ENCODE results near the gene ZNF319. TPM values are rescaled to one million over a fixed set of nuclear protein-coding genes. Genes with fewer than 3 reads are reported as not detected.
"Not testable (repeated sequence)": the region's sequence is repeated elsewhere in the genome, so short reads cannot be mapped to it uniquely, and the experiment has no call there.

ZNF319 gene
- total RNA-seq, 3 donors from 2014 or later, result 8.1 to 9.0 (median 8.3) TPM

DNA sequence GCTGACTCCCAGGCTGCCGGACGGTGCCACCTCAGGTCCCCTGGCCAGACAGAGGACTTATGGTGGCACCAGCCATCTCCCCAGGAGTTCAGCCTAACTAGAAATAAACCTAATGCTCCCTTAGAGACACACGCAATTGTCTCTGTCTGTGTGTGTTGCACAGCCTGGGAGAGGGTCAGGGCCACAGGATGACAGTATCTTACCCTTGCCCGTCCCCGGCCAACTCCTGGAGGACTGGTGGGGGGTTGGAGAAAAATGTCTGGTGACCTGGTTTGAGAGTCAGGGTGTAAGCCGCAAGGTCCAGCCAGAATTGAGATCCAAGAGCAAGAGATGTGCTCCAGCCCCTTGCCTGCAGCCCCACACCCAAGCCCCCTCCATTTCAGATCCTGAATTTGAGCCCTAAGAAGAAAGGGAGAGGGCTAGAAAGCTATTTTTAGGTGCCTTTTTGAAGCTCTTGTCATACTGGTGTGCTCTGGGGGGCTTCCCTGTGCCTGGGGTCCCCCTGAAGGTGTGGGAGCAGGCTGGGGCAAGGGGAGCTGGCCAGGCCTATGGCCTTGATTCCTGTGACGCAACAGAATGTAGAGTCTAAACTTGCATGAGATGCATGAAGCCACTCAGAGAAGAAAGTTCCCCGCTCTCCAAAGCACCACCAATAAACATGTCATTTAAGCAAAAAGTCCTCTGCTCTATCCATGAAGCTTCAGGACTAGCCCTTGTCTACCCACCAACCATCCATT, 12.9 kb downstream of the ZNF319 start:
- H3K9me3 Mint-ChIP-seq, result no peaks in the 10 kb centered on the region
- peaks cover 15% of the 10 kb centered on the region for H3K4me1 Mint-ChIP-seq (ENCODE audit: low read depth)
- DNase-seq (no peak), ATAC-seq (no peak)
- H3K36me3 Mint-ChIP-seq (ENCODE audit: insufficient read depth), result no peaks in the 10 kb centered on the region
- no peaks in the 10 kb centered on the region for H3K27me3 Mint-ChIP-seq (ENCODE audit: low read depth)
- no peak overlapping the region for H3K4me3 Mint-ChIP-seq

DNA sequence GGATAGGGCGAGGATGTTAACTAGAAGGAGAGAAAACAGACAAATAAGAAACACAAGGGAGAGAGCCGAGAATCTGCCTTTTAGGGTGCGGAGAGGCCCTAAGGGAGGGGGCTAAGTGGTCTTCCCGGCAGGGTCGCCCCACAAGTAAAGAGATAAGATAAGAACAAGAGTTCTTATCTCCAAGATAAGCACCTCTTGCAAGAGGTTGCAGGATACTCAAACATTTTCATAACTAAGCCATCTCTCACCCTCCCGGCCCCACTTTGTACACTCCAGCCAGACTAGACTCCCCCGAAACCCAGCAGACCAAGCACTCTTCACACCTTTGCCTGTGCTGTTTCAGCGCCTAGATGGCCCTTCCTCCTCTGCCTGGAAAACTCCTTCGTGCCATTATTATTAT, 14.3 kb downstream of the ZNF319 start:
- no peaks in the 10 kb centered on the region for H3K36me3 Mint-ChIP-seq (ENCODE audit: insufficient read depth)
- DNase-seq, result no peak
- H3K4me3 Mint-ChIP-seq, result peak overlapping the region; percentile 5
- ATAC-seq, result no peak
- H3K27me3 Mint-ChIP-seq (ENCODE audit: low read depth), result no peaks in the 10 kb centered on the region
- H3K9me3 Mint-ChIP-seq, result no peaks in the 10 kb centered on the region
- peaks cover 14% of the 10 kb centered on the region for H3K4me1 Mint-ChIP-seq (ENCODE audit: low read depth)

DNA sequence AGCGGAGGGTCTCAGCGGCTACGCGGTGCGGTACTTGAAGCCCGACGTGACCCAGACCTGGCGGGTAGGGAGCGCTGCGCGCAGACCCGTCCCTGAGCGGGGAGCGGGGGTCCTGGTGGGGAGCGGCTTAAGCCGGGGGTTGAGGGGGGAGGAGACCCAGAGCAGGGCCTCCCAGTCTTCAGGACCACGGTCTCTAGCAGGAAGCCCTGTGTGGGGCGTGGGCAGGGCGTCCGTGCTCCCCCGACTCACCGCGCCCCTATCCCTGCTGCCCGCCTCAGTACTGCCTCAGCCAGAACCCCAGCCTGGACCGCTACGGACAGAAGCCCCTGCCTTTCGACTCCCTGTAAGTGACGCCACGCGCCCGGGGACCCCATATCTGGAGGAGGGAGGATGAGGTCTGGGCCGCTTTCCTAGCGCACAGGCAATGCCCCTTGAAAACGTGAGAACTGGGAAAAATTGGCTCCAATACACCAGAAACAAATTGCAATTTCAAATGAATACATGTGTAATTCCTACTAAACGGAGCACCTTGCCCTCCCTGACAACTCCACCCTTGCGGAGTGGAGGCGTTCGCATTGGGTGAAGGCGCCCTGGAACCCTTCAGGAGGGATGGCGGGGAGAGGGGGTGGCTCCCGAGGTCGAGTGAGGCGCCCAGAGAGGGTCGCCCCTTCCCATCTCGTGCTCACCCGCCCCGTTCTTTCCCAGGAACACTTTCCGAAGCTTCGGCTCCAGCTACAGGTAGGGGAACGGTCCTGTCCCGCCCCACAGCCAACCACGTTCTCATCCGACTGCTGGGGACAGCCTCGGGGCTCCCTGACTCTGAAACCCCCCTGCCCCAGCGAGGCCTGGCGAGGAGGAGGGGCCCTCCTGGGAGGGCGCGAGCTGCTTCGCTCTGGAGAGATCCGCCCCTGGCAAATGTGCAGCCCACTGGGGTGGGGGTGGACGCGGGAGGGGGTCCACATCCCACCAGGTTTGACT, 15.0 kb downstream of the ZNF319 start:
- Mint-ChIP-seq H3K27me3 (ENCODE audit: low read depth) (no peaks in the 10 kb centered on the region), H3K4me1 (ENCODE audit: low read depth) (peaks cover 12% of the 10 kb centered on the region)
- peak; percentile 47 to 65 for ATAC-seq

DNA sequence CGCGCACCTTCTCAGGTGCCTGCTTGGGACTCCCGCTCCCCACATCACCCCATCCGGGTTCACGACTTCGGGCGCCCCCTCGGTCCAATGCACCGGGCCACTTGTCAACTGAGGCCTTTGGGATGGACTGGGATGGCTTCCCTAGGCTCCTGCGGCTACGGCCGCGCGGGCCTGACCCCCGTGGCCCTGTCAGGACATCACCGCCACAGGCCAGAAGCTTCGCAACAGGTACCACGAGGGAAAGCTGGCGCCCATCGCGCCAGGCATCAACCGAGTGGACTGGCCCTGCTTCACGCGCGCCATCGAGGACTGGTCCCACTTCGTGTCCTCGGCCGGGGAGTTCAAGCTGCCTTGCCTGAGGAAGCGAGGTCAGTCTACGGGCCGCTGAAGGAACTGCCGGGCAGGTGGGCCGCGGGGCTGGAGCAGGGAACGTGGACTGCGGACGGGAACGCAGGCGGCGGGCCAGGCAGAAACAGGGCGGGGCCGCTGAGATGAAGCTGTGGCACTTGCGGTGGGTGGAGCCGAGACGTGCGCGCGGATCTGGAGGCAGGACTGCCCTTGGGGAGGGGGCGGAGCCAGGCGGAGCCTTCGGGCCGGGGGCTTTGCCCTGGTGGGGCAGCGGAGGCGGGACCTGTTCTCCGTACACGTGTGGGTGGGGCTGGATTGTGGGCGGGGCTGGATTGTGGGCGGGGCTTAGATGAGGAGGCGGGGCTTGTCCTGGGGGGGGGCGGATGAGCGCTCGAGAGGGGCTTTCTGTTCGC, 15.8 kb downstream of the ZNF319 start:
- peak; percentile 97 to 98 for ATAC-seq
- H3K36me3 Mint-ChIP-seq (ENCODE audit: insufficient read depth), result no peaks in the 10 kb centered on the region
- peaks cover 12% of the 10 kb centered on the region for H3K4me1 Mint-ChIP-seq (ENCODE audit: low read depth)

More for the DNA sequence above, 15.0 kb downstream of the ZNF319 start:
- Mint-ChIP-seq H3K36me3 (ENCODE audit: insufficient read depth) (no peaks in the 10 kb centered on the region), H3K4me3 (peak overlapping the region; percentile 86), H3K9me3 (no peaks in the 10 kb centered on the region)
- peak; percentile 17 for DNase-seq

DNA sequence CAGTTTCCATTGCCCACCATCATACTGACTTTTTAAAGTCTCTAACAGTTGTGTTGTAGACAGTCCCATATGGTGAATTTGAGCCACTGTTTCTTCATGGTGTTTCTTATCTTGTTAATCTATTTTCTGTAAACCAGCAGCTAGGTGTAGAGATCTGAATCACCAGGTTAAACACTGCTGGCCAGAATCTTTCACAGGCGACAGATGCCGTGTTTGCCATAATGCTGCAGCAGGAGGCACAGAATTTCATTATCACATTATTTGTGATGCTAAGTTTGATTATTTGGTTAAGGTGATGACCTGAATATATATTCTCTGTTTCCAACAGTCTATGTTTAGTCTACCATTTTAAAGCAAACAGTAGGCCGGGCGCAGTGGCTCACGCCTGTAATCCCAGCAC, 18.1 kb downstream of the ZNF319 start:
- Mint-ChIP-seq H3K9me3 (no peaks in the 10 kb centered on the region), H3K36me3 (ENCODE audit: insufficient read depth) (no peaks in the 10 kb centered on the region), H3K27me3 (ENCODE audit: low read depth) (no peaks in the 10 kb centered on the region), H3K4me3 (no peak overlapping the region), H3K4me1 (ENCODE audit: low read depth) (peaks cover 12% of the 10 kb centered on the region)
- no peak for DNase-seq
- ATAC-seq, result no peak

More for the DNA sequence above, 15.8 kb downstream of the ZNF319 start:
- Mint-ChIP-seq H3K9me3 (no peaks in the 10 kb centered on the region), H3K27me3 (ENCODE audit: low read depth) (no peaks in the 10 kb centered on the region), H3K4me3 (peak overlapping the region; percentile 86)
- peak; percentile 93 for DNase-seq

DNA sequence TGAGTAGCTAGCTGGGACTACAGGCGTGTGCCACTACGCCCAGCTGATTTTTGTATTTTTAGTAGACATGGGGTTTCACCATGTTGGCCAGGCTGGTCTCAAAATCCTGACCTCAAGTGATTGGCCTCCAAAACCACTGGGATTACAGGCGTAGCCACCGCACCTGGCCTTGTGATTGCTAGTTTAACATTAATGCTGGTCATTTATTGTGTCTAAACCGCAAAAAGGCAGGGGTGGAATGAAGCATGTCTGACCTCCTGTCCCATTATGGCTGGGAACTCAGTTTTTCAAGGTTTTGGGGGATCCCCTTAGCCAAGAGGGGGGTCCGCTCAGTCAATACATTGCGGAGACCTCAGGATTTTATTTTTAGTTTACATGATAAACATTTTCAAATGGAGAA, 18.8 kb downstream of the ZNF319 start:
- Mint-ChIP-seq H3K4me3 (no peak overlapping the region), H3K27me3 (ENCODE audit: low read depth) (no peaks in the 10 kb centered on the region), H3K9me3 (no peaks in the 10 kb centered on the region), H3K36me3 (ENCODE audit: insufficient read depth) (no peaks in the 10 kb centered on the region), H3K4me1 (ENCODE audit: low read depth) (peaks cover 12% of the 10 kb centered on the region)
- ATAC-seq, result no peak
- DNase-seq, result no peak

DNA sequence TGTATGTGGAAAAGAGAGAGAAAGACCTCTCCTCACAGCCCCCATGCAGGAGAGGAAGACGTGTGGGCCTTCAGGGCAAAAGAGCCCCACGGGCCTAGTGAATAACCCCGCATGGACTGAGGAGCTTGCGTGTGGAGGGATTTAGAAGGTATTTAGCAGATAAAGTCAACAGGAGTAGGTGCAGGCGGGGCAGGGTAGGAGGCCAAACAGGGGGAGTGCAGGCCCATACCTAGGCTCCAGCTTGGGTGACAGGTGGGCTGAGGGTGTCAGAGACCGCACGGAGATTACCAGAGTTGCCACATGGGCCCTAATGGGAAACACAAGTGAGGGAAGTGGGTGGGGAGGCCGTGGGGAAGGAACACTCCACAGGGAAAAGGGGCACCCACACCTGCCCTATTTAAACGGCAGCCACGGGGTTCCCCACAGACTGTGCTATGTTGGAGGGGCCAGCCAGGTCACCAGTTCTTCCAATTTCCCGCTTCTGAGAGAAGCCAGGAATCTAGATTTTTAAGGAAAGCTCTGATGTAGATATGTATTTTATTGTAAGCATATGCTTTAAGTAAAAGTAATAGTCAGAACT, 21.4 kb downstream of the ZNF319 start:
- no peak for ATAC-seq
- H3K4me3 Mint-ChIP-seq, result no peak overlapping the region

DNA sequence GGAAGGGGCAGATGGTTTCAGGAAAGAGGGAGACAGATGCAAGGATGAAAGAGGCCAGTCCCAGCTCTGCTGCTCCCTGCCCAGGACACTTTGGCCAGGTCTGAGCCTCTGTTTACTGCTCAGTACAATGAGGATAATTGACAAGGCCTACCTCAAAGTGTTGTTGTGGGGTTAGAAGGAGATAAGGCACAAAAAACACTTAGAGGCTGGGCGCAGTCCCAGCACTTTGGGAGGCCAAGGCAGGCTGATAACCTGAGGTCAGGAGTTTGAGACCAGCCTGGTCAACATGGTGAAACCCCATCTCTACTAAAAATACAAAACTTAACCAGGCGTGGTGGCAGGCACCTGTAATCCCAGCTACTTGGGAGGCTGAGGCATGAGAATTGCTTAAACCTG, 22.4 kb downstream of the ZNF319 start:
- not testable (repeated sequence) for DNase-seq; H3K36me3 Mint-ChIP-seq (ENCODE audit: insufficient read depth); ATAC-seq; H3K4me1 Mint-ChIP-seq (ENCODE audit: low read depth); H3K9me3 Mint-ChIP-seq; H3K4me3 Mint-ChIP-seq; H3K27me3 Mint-ChIP-seq (ENCODE audit: low read depth)

More for the DNA sequence above, 21.4 kb downstream of the ZNF319 start:
- no peaks in the 10 kb centered on the region for H3K9me3 Mint-ChIP-seq
- H3K4me1 Mint-ChIP-seq (ENCODE audit: low read depth), result peaks cover under 1% of the 10 kb centered on the region
- no peaks in the 10 kb centered on the region for H3K27me3 Mint-ChIP-seq (ENCODE audit: low read depth)
- no peaks in the 10 kb centered on the region for H3K36me3 Mint-ChIP-seq (ENCODE audit: insufficient read depth)
- no peak for DNase-seq

DNA sequence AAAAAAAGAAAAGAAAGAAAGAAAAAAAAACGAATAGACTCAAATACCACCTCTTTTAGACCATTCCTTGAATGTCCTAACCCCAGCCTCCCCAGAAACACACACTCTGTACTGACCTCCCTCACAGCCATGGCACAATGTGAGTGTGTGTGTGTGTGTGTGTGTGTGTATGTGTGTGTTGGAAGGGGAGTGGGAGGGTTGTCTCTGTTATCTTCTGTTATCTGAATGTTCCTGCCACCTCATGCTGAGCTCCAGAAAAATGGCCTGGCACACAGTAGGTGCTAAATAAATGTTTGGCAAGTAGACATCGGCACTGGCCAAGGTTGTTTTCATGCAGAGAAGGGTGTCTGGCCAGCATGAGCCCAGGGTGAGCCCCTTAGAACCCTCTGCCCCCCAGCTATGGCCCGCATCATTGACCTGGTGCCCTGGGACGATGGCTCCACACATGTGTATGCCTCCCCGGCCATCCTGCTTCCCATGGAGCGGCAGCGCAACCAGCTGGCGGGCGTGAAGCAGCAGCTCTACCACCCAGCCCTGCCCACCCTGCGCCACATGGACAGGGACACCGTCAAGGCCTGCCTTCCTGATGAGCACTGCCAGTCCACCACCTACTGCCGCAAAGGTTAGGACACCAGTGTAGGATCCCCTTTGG, 22.9 kb downstream of the ZNF319 start:
- ATAC-seq, result no peak
- Mint-ChIP-seq H3K4me3 (no peak overlapping the region), H3K27me3 (ENCODE audit: low read depth) (no peaks in the 10 kb centered on the region), H3K4me1 (ENCODE audit: low read depth) (no peaks in the 10 kb centered on the region), H3K9me3 (no peaks in the 10 kb centered on the region), H3K36me3 (ENCODE audit: insufficient read depth) (no peaks in the 10 kb centered on the region)
- no peak for DNase-seq

DNA sequence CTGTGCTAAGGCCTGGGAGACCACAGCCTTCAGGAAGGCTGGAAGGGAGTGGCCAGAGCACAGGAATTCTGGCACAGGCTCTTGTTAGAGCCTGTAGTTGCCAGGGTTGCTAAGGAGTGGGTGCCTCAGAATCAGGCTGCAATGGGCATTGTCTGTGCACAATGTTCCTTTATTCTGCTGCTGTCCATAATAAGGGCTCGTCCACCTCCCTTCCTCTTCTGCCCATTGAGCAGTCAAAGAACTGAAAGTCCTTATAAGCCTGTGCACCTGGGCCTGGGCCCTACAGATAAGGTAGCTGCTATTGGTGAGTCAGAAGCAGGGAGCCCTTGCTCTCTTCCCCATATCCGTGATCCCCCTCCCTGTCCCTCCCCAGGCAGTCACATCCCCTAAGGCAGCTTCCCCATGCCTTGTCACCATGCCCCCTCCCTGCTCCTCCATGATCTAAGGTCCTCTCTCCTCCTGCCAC, 24.1 kb downstream of the ZNF319 start:
- no peaks in the 10 kb centered on the region for H3K9me3 Mint-ChIP-seq
- H3K27me3 Mint-ChIP-seq (ENCODE audit: low read depth), result no peaks in the 10 kb centered on the region
- DNase-seq (no peak), ATAC-seq (no peak)
- H3K4me3 Mint-ChIP-seq, result no peak overlapping the region
- no peaks in the 10 kb centered on the region for H3K4me1 Mint-ChIP-seq (ENCODE audit: low read depth)
- no peaks in the 10 kb centered on the region for H3K36me3 Mint-ChIP-seq (ENCODE audit: insufficient read depth)

DNA sequence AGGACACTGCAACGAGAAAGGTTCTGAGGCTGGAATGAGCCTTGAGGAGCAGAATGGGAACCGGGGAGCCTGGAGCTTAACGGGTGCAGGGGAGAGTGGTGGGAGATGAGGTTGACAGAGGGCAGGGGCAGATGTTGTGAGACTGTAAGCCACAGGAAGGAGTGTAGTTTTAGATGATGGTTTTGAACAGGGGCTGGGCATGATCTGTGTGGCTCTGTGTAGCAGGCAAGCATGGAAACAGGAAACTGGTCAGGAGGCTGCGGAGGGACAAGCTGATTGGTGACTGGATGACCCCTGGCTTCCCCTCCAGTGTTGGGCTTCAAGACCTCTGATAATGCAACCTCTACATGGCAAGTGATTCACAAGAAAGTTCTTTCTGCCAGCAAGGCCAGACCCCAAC, 28.2 kb downstream of the ZNF319 start:
- Mint-ChIP-seq H3K27me3 (ENCODE audit: low read depth) (peaks cover 2% of the 10 kb centered on the region), H3K4me3 (no peak overlapping the region), H3K9me3 (no peaks in the 10 kb centered on the region), H3K36me3 (ENCODE audit: insufficient read depth) (no peaks in the 10 kb centered on the region), H3K4me1 (ENCODE audit: low read depth) (no peaks in the 10 kb centered on the region)
- DNase-seq, result no peak
- no peak for ATAC-seq

DNA sequence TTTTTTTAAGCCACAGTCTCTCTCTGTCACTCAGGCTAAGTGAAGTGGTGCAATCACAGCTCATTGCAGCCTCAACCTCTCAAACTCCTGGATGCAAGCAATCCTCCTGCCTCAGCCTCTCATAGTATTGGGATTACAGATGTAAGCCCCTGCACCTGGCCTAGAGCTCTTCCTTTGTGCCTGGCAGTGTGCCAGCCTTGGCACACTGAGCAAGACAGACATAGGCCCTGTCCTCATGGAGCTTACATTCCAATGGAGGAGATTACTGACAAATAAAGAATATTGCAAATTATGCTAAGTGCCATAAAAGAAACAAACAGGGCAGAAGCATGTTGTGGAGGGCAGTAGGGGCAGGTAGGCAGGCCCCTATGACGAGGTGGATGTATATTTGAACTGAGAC, 28.6 kb downstream of the ZNF319 start:
- DNase-seq (no peak), ATAC-seq (no peak)
- Mint-ChIP-seq H3K4me3 (no peak overlapping the region), H3K9me3 (no peaks in the 10 kb centered on the region), H3K36me3 (ENCODE audit: insufficient read depth) (no peaks in the 10 kb centered on the region), H3K27me3 (ENCODE audit: low read depth) (peaks cover 2% of the 10 kb centered on the region), H3K4me1 (ENCODE audit: low read depth) (no peaks in the 10 kb centered on the region)

DNA sequence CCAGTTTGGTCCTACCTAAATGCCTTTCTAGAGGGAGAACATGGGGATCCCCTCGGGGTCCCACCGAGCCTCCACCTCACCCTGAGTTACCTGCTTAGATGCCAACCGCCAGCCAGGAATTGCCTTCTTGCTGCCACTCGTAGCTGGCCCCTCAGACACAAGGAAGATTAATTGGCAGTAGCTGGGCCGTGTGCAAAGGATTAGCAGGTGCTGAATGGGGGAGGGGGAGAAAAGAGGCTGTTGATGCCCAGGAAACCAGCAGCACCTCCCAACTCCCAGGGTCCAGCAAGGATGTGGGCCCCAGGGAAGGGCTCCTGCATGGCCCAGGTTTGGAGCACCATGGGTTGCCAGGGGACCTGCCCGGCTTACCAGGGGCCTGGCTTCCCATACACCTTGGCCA, 29.5 kb downstream of the ZNF319 start, which contains the start of gene CNGB1:
Gene CNGB1, minus strand, starts transcription at position 159 of the 400 bp plus-strand sequence. CDS start 3,842 bp downstream, outside the sequence.
- Mint-ChIP-seq H3K27me3 (ENCODE audit: low read depth) (peaks cover 2% of the 10 kb centered on the region), H3K9me3 (no peaks in the 10 kb centered on the region), H3K4me3 (no peak within 1 kb of the TSS), H3K36me3 (ENCODE audit: insufficient read depth) (no peaks in the 10 kb centered on the region), H3K4me1 (ENCODE audit: low read depth) (no peaks in the 10 kb centered on the region)
- ATAC-seq (no peak), DNase-seq (no peak)
